WTC11 (cell line): ENCODE measurements around the gene PFN1. TPM values are rescaled to one million over a fixed set of nuclear protein-coding genes. Genes with fewer than 3 reads are reported as not detected.

Source experiments
- ATAC-seq: fragments of 200-7000 bp; cut with Tn5 transposase; 2 replicates; pipeline ENCODE4 v1.10.0; 2021; ENCODE audit warnings: mild to moderate bottlenecking, moderate library complexity
- CTCF ChIA-PET: fragments of 300-600 bp; sonication (Branson Sonifier 250); formaldehyde crosslinking; loops from one replicate; lab custom pipeline; 2021; ENCODE audit warnings: antibody characterized with exemption; lab: Charles Lee
- POLR2A ChIA-PET: fragments of 350-600 bp; sonication (Branson Sonifier 250); formaldehyde crosslinking; loops from one replicate; lab custom pipeline; 2021; ENCODE audit warnings: antibody characterized with exemption; lab: Charles Lee
- DNase-seq: peaks from one replicate; pipeline ENCODE4 v3.0.0; 2021; ENCODE audit warnings: low spot score
- H3K27ac Mint-ChIP-seq: 2 replicates; pipeline ENCODE4 v1.8.0; 2021; ENCODE audit warnings: mixed read lengths
- H3K27me3 Mint-ChIP-seq: 2 replicates; pipeline ENCODE4 v1.8.0; 2021; ENCODE audit warnings: low read depth, mild to moderate bottlenecking, moderate library complexity, mixed read lengths
- H3K36me3 Mint-ChIP-seq: 2 replicates; pipeline ENCODE4 v1.8.0; 2021; ENCODE audit warnings: mixed read lengths
- H3K4me1 Mint-ChIP-seq: 2 replicates; pipeline ENCODE4 v1.8.0; 2022; ENCODE audit warnings: mixed read lengths
- H3K4me3 Mint-ChIP-seq: 2 replicates; pipeline ENCODE4 v1.8.0; 2021; ENCODE audit warnings: mild to moderate bottlenecking, moderate library complexity, mixed read lengths
- H3K9me3 Mint-ChIP-seq: 2 replicates; pipeline ENCODE4 v1.8.0; 2021; ENCODE audit warnings: mixed read lengths
- AR ChIP-seq: fragments of 250-450 bp; sonication (Bioruptor Pico); IDR thresholded peaks from 2 replicates; pipeline ENCODE4 v1.9.0; 2021; ENCODE audit warnings: mild to moderate bottlenecking
- ATF3 ChIP-seq: sonication (generic); formaldehyde crosslinking; conservative IDR thresholded peaks from 2 replicates; pipeline ENCODE4 v1.8.1; 2022; ENCODE audit warnings: mild to moderate bottlenecking, missing genetic modification reagents
- ATF6 ChIP-seq: sonication (generic); formaldehyde crosslinking; IDR thresholded peaks from 2 replicates; pipeline ENCODE4 v1.8.1; 2023; ENCODE audit warnings: mild to moderate bottlenecking, missing genetic modification reagents
- CBFB ChIP-seq: sonication (generic); formaldehyde crosslinking; IDR thresholded peaks from 2 replicates; pipeline ENCODE4 v1.8.1; 2022; ENCODE audit warnings: mild to moderate bottlenecking, low read depth, missing genetic modification reagents
- ERG ChIP-seq: fragments of 250-450 bp; sonication (Bioruptor Pico); IDR thresholded peaks from 2 replicates; pipeline ENCODE4 v1.8.0; 2021; ENCODE audit warnings: mild to moderate bottlenecking
- FOXJ3 ChIP-seq: sonication (generic); formaldehyde crosslinking; IDR thresholded peaks from 2 replicates; pipeline ENCODE4 v1.9.0; 2021; ENCODE audit warnings: missing genetic modification reagents, mild to moderate bottlenecking, borderline replicate concordance
- FOXP4 ChIP-seq: sonication (generic); formaldehyde crosslinking; IDR thresholded peaks from 2 replicates; pipeline ENCODE4 v1.8.0; 2022; ENCODE audit warnings: mild to moderate bottlenecking, missing genetic modification reagents
- MAX ChIP-seq: sonication (generic); formaldehyde crosslinking; IDR thresholded peaks from 2 replicates; pipeline ENCODE4 v1.8.0; 2022; ENCODE audit warnings: mild to moderate bottlenecking, missing genetic modification reagents
- NFYB ChIP-seq: sonication (generic); formaldehyde crosslinking; conservative IDR thresholded peaks from 2 replicates; pipeline ENCODE4 v1.8.0; 2022; ENCODE audit warnings: low read depth, missing genetic modification reagents
- NR3C1 ChIP-seq: sonication (generic); formaldehyde crosslinking; conservative IDR thresholded peaks from 2 replicates; pipeline ENCODE4 v1.8.1; 2023; ENCODE audit warnings: low read depth, mild to moderate bottlenecking, missing genetic modification reagents
- RORB ChIP-seq: fragments of 250-450 bp; sonication (Bioruptor Pico); IDR thresholded peaks from 2 replicates; pipeline ENCODE4 v1.9.0; 2021; ENCODE audit warnings: mild to moderate bottlenecking
- TCF7 ChIP-seq: sonication (generic); formaldehyde crosslinking; IDR thresholded peaks from 2 replicates; pipeline ENCODE4 v1.8.0; 2022; ENCODE audit warnings: mild to moderate bottlenecking, low read depth, missing genetic modification reagents, moderate library complexity
- ZBTB43 ChIP-seq: sonication (generic); formaldehyde crosslinking; IDR thresholded peaks from 2 replicates; pipeline ENCODE4 v1.8.1; 2023; ENCODE audit warnings: mild to moderate bottlenecking, missing genetic modification reagents
- ZMAT4 ChIP-seq: fragments of 250-450 bp; sonication (Bioruptor Pico); IDR thresholded peaks from 2 replicates; pipeline ENCODE4 v1.9.0; 2021; ENCODE audit warnings: mild to moderate bottlenecking
- ZNF263 ChIP-seq: sonication (generic); formaldehyde crosslinking; IDR thresholded peaks from 2 replicates; pipeline ENCODE4 v1.8.1; 2022; ENCODE audit warnings: low read depth, mild to moderate bottlenecking, moderate library complexity, missing genetic modification reagents
- ZNF396 ChIP-seq: fragments of 250-450 bp; sonication (Bioruptor Pico); IDR thresholded peaks from 2 replicates; pipeline ENCODE4 v1.8.0; 2021; ENCODE audit warnings: mild to moderate bottlenecking, moderate library complexity, borderline replicate concordance
- ZNF425 ChIP-seq: fragments of 250-450 bp; sonication (Bioruptor Pico); conservative IDR thresholded peaks from 2 replicates; pipeline ENCODE4 v1.9.0; 2021; ENCODE audit warnings: mild to moderate bottlenecking
- total RNA-seq: library from RNA; stranded (reverse); gene quantifications from 3 replicates; pipeline ENCODE4 v1.2.3, GENCODE V29; 2021

PFN1 gene
- total RNA-seq, 1 experiment from 2014 or later = 1,289 TPM

GRCh38 chr17:4970273-4970672, 21.9 kb upstream of the PFN1 start (continued):
- TF ChIP-seq ATF6 (CRISPR knock-in tag) = no peak
- TF ChIP-seq FOXJ3 (CRISPR knock-in tag) = no peak
- TF ChIP-seq AR = no peak
- no peak for TF ChIP-seq NR3C1 (CRISPR knock-in tag)
- TF ChIP-seq CBFB = no peak
- TF ChIP-seq NFYB = no peak
- TF ChIP-seq ZBTB43 (CRISPR knock-in tag) = no peak
- no peak for TF ChIP-seq ATF3 (CRISPR knock-in tag)
- no peak for TF ChIP-seq TCF7 (CRISPR knock-in tag)

GRCh38 chr17:4969551-4970173, 21.3 kb upstream of the PFN1 start:
- peak overlapping the region; percentile 50 for H3K27ac Mint-ChIP-seq
- H3K27me3 Mint-ChIP-seq = peaks cover 34% of the 10 kb centered on the region
- ChIA-PET POLR2A (interaction anchor here (1.5 to 4.8 kb wide), 2 partner anchors 22 to 25 kb away, joined by 4 to 45 read pairs; partner anchors contain the start of gene PFN1), CTCF (interaction anchor here (1.0 to 3.2 kb wide), 5 partner anchors 11 to 61 kb away, joined by 3 to 49 read pairs (median 7); partner anchors contain the start of gene CAMTA2)
- DNase-seq (no peak), ATAC-seq (no peak)
- H3K36me3 Mint-ChIP-seq = peaks cover 20% of the 10 kb centered on the region
- peaks cover 13% of the 10 kb centered on the region for H3K9me3 Mint-ChIP-seq
- H3K4me3 Mint-ChIP-seq = no peak overlapping the region
- H3K4me1 Mint-ChIP-seq = peaks cover 31% of the 10 kb centered on the region
- TF ChIP-seq ERG (CRISPR knock-in tag) (no peak), MAX (CRISPR knock-in tag) (no peak), ZNF263 (CRISPR knock-in tag) (no peak), ZNF425 (CRISPR knock-in tag) (no peak), TCF7 (CRISPR knock-in tag) (no peak), RORB (no peak), FOXP4 (CRISPR knock-in tag) (no peak), ZMAT4 (no peak), ZNF396 (CRISPR knock-in tag) (no peak)
